Glutamatergic neuron (in vitro differentiated cells): Measurements from ENCODE around the gene RAB31. TPM values are rescaled to one million over a fixed set of nuclear protein-coding genes. Genes with fewer than 3 reads are reported as not detected.

ENCODE experiments used
- DNase-seq: peaks from one replicate; pipeline ENCODE4 v3.0.0; 2022
- H3K27ac Mint-ChIP-seq: one replicate; pipeline ENCODE4 v1.8.0; 2020; ENCODE audit warnings: mild to moderate bottlenecking, mixed read lengths, inconsistent platforms; ENCODE audit not compliant: unreplicated experiment
- H3K27me3 Mint-ChIP-seq: one replicate; pipeline ENCODE4 v1.8.0; 2020; ENCODE audit warnings: mild to moderate bottlenecking, moderate library complexity, mixed read lengths, inconsistent platforms; ENCODE audit not compliant: unreplicated experiment
- H3K36me3 Mint-ChIP-seq: one replicate; pipeline ENCODE4 v1.8.0; 2020; ENCODE audit warnings: mild to moderate bottlenecking, mixed read lengths, inconsistent platforms; ENCODE audit not compliant: unreplicated experiment
- H3K4me1 Mint-ChIP-seq: one replicate; pipeline ENCODE4 v1.8.0; 2020; ENCODE audit warnings: mild to moderate bottlenecking, low read depth, mixed read lengths, inconsistent platforms; ENCODE audit not compliant: unreplicated experiment
- H3K4me3 Mint-ChIP-seq: one replicate; pipeline ENCODE4 v1.8.0; 2020; ENCODE audit warnings: mild to moderate bottlenecking, mixed read lengths, inconsistent platforms; ENCODE audit not compliant: unreplicated experiment
- H3K9me3 Mint-ChIP-seq: one replicate; pipeline ENCODE4 v1.8.0; 2020; ENCODE audit warnings: mild to moderate bottlenecking, moderate library complexity, mixed read lengths, inconsistent platforms; ENCODE audit not compliant: unreplicated experiment
- CTCF ChIP-seq: fragments of 200-600 bp; sonication (generic); IDR thresholded peaks from one replicate; pipeline ENCODE4 v1.5.0; 2021; ENCODE audit not compliant: partially characterized antibody, unreplicated experiment
- total RNA-seq: library from RNA; stranded (reverse); fragmentation: NEBNext Ultra II Directional; extraction: Animal tissue kit (Norgen Biotek cat#: 25700); gene quantifications from one replicate; pipeline ENCODE4 v1.2.1, GENCODE V29; 2021; ENCODE audit not compliant: unreplicated experiment

RAB31 gene
- total RNA-seq, 1 donor from 2014 or later: 4.1 TPM

- TF ChIP-seq CTCF: no peak
- H3K27ac Mint-ChIP-seq: no peak overlapping the region
These were observed 8.1 kb downstream of the RAB31 start for GRCh38 chr18:9715978-9716774.

GRCh38 chr18:9716780-9717563, 8.9 kb downstream of the RAB31 start:
- TF ChIP-seq CTCF: no peak
- peaks cover 3% of the 10 kb centered on the region for H3K27me3 Mint-ChIP-seq
- DNase-seq: no peak
- H3K4me3 Mint-ChIP-seq: no peak overlapping the region
- H3K4me1 Mint-ChIP-seq: peaks cover 5% of the 10 kb centered on the region
- H3K27ac Mint-ChIP-seq: no peak overlapping the region
- H3K36me3 Mint-ChIP-seq: no peaks in the 10 kb centered on the region
- peaks cover 8% of the 10 kb centered on the region for H3K9me3 Mint-ChIP-seq

More at GRCh38 chr18:9715978-9716774, 8.1 kb downstream of the RAB31 start:
- no peak for DNase-seq
- Mint-ChIP-seq H3K4me1 (peaks cover 5% of the 10 kb centered on the region), H3K4me3 (no peak overlapping the region), H3K36me3 (no peaks in the 10 kb centered on the region), H3K27me3 (no peaks in the 10 kb centered on the region), H3K9me3 (peaks cover 6% of the 10 kb centered on the region)

GRCh38 chr18:9719421-9719981, 11.4 kb downstream of the RAB31 start:
- Mint-ChIP-seq H3K4me1 (peaks cover 2% of the 10 kb centered on the region), H3K27ac (no peak overlapping the region), H3K4me3 (no peak overlapping the region), H3K36me3 (no peaks in the 10 kb centered on the region), H3K9me3 (peaks cover 5% of the 10 kb centered on the region), H3K27me3 (peaks cover 3% of the 10 kb centered on the region)
- DNase-seq: no peak
- no peak for TF ChIP-seq CTCF

GRCh38 chr18:9720327-9720726, 12.2 kb downstream of the RAB31 start:
- H3K4me3 Mint-ChIP-seq: no peak overlapping the region
- no peaks in the 10 kb centered on the region for H3K4me1 Mint-ChIP-seq
- H3K9me3 Mint-ChIP-seq: peaks cover 2% of the 10 kb centered on the region
- H3K27ac Mint-ChIP-seq: no peak overlapping the region
- H3K36me3 Mint-ChIP-seq: no peaks in the 10 kb centered on the region
- H3K27me3 Mint-ChIP-seq: peaks cover 3% of the 10 kb centered on the region
- no peak for DNase-seq
- no peak for TF ChIP-seq CTCF
